GM12874 (cell line): Measurements from ENCODE around the gene ANXA10.

Source experiments
- CTCF ChIP-seq: IDR thresholded peaks from 2 replicates; pipeline ENCODE4 v1.5.1; 2011; ENCODE audit warnings: low read depth, mild to moderate bottlenecking, control low read depth, low read length, moderate library complexity; ENCODE audit not compliant: insufficient read depth

Gene ANXA10

GRCh38 chr4:168129802-168130201 lies 37.5 kb downstream of the ANXA10 start:
- no peak for TF ChIP-seq CTCF

- no peak for TF ChIP-seq CTCF
Observed at GRCh38 chr4:168131196-168131595, 38.9 kb downstream of the ANXA10 start.

- TF ChIP-seq CTCF: no peak
Observed at GRCh38 chr4:168134651-168135050, 42.3 kb downstream of the ANXA10 start.

DNA sequence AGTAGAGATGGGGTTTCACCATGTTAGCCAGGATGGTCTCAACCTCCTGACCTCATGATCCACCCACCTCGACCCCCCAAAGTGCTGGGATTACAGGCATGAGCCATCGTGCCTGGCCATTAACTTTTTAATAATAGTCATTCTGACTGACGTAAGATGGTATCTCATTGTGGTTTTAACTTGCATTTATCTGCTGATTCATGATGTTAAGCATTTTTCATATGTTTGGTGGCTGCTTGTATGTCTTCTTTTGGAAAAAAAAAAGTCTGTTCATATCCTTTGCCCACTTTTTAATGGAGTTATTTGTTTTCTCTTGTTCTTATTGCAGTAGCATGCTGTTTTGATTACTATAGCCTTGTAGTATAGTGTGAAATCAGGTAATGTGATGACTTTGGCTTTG lies 45.8 kb downstream of the ANXA10 start:
- no peak for TF ChIP-seq CTCF

DNA sequence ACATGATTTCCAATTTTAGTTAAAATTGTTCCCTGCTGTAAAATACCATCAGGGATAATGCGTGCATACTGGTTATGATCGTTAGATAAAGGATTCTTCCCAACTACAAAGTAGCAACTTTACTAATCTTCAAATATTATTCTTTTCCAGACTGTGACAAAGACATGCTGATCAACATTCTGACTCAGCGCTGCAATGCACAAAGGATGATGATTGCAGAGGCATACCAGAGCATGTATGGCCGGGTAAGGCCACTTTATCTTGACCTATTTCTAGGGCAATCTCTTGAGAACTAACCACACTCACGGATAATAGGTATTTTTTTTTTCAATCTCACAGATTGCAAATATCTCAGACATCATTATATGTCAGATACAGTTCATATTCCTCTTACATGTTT lies 47.0 kb downstream of the ANXA10 start:
- TF ChIP-seq CTCF: no peak

DNA sequence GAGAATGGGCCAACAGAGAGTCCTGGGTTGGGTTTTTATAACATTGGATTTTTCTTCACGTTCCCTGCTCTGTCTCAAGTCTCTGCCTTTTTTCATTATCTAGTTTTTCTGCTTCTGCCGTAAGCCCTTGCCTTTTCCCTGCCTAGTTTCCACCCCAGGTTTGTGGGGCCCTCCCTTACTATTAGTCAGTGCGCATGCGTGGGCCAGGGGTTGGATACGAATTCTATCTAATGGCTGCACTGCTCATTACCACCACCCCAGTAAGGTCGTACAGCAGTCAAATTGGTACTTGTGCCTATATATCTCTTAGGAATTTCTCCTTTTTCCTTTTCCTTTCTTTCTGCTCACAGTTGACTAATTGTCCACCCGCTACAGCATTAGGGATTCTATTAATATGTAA lies 49.4 kb downstream of the ANXA10 start:
- TF ChIP-seq CTCF: no peak

DNA sequence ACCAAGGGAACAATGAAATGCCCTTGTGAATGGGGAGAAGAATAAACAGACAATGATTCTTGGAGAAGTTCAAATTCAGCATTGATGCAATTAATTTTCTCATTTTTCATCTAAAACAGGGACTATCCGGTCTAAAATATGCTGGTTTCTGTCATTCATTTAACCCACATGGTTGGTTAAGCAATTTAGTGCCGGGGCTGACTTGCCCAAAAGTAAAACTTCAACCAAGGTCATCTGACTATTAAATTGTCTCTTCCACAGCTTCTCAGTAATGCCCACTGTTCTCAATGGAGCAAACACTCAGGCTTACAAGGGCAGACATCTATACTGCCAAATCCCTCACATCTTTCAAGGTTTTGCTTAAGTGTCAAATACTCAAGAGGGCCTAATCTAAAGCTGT lies 51.3 kb downstream of the ANXA10 start:
- TF ChIP-seq CTCF: no peak
